Stimulated activated CD8-positive, alpha-beta memory T cell treated with anti-CD3 and anti-CD28 coated beads, Interleukin-15, amount 100 ng/mL, for 48 hours (primary cell): ENCODE data around the gene CCDC158.
"Not testable (repeated sequence)": the region's sequence is repeated elsewhere in the genome, so short reads cannot be mapped to it uniquely, and the experiment has no call there.

Source experiments
- DNase-seq, 2 donors: peaks; one replicate each; pipeline ENCODE4 v3.0.0-alpha.2; 2020; ENCODE audit warnings: low read depth in 2 of 2

The CCDC158 gene

DNA sequence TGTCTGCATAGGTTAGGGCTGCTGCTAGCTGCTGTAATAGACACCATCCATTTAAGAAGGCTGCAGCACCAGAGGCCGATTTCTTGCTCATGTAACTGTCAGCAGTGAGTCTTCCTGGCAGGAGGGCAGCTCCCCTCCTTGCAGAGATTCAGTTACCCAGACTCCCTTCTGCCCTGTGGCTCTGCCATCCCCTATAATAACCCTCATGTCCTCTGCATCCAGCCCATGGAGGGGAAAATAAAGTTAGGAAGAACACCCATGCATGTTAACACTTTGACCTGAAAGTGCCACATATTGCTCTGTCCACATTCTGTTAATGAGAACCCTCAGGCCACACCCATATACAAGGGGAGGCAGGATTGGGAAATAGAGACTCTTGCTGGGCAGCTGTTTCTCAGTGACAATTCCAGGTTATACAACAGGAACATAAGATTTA, 109.0 kb downstream of the CCDC158 start:
- DNase-seq = no peak

DNA sequence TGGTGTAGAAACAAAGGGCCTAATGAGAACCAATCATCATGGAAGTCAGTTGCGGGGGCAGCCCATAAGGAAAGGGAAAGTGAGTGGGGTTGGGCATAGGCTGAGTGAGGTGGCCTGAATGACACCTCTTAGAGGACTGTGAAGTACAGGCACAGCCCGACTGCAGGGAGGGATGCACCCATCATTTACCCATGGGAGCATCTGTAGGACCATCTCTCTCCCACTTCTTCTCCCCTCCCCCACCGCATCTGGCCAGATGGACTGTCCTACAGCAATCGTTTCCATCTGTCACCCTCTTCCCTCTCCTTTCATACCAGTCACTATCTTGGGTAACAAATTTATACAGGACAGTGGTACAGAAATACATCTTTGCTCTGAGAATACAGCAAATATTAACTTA, 110.3 kb downstream of the CCDC158 start:
- no peak for DNase-seq

DNA sequence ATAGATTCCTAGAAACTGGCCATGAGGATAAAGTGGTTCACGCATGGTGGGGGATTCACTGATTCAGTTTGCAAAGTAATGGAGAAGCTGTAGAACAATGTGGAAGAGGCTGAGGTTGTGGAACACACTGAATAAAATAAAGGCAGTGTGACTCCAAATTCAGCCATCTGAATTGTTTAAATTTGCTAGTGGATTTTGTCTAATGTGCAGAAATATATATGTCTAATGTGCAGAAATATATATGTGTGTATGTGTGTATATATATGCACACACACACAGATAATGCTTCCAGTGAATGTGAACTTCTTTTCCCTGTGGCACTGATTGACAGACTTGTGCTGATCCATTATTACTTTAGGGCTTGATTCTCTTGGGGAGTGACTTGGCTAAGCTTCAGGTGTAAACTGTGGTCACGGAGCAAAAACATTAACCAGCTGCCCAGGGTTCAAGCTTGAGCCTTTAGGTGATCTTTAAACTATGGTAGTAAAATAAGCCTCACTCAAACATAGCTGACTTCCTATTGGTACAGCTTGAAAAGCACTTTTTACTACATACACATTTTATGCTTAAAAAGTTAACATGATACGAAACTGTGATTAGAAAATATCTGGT, 110.9 kb downstream of the CCDC158 start:
- DNase-seq = no peak

DNA sequence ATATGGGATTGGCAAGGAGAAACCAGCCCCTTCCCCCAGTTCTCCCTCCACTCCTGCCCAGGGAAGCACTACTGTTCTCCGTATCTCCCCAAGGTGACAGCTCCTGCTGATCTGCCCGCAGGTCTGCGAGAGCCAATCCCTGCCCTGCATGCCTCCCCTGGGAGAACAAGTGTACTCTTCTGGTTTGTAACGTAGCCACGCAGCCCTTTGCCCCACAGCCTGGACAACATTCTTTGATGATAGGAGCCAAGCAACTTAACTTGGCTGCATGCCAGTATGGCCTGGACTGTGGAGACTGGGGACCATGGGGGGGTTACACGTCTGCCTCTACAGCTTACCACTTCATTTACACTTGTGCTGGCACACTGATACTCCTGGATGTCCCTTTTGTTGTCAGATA, 112.4 kb downstream of the CCDC158 start:
- DNase-seq = no peak

DNA sequence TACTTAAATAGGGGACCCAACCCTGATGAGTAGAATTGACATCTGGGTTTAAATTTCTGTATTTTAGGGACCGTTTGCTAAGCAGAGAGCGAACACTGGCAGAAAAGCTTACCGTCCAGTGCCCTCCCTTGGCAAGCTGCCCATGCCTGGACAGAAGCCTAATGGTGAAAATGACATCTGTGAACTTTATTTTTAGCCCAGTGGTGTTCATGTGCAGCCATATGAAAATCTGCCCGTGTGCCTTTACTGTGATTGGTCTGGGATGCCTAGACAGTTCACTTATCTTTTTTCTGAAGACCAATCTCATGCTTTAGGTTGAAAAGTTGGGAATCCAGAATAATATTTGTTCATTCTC, 113.3 kb downstream of the CCDC158 start:
- no peak for DNase-seq

DNA sequence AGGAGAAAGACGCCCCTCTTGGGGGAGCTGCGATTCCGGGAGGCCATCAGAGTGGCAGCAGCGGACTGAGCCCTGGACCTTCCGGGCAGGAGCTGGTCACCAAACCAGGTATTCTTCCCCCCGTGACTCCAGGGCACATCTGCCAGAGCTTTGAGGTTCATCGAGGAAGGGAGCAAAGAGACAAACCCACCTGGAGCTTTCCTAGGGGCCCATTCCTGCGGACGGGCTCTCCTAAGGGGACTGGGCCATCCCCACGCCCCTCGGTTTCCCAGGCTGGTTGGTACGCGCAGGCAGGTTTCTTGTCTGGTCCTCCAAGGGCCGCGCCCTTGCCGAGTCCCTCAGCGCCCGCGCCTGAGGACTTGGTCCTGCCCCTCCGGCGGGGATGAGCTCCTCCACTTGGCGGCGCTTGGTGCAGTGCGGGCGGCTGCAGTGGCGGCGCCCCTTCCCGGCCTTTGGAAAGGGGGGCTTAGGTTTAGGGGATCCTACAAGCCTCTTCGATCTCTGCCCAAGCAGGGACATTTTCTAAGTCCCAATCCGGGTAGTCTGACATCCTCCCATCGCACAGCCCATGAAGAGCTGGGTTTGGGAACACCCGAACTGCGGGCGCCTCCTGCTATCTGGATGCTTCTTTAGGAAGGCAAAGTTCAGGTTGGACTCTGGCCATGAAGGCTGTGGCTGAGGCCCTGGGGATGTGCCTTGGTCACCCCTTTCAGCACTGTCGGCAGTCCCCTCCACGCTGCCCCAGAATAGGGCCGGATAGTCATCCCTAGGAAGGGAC, 113.9 kb downstream of the CCDC158 start:
- DNase-seq = no peak

DNA sequence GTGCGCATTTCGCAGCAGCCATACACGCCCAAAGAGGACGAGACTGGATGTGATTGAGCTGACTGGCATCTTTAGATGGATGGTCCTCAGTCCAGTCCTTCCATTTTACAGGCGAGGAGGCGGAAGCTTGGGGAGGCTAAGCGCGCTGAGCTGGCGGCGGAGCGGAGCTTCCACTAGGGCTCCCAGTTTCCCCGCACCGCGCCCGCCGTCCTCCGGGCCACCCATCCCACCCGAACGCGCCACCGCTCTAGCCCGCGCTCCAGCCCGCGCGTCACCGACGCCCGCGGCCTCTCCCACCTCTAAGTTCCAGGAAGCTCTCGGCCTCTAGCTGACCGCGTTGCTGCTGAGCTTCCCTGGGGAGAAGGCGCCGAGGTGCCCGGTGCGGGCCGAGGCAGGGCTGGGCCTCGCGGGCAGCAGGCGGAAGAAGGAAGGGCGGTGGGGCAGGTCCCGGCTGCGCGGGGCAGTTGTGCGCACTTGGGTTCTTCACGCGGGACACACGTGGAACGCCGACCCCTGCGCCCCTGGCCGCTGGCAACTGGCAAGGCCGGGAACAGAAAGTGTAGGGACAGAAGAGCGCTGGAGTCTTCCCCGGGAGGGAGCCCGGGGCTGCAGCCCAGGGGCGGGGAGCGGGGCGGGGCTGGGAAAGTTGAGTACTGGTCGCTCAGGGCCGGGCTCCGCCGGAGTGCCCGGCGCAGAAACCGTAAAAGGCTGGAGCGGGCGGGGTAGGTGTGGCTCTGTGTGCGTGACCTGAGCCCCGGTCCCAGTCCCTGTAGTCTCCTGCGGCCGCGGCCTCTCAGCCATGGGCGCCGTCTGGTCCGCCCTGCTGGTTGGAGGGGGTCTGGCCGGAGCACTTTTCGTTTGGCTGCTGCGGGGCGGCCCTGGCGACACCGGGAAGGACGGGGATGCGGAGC, 114.7 kb downstream of the CCDC158 start, which contains the start of gene STBD1:
Gene STBD1 (plus strand): TSS at position 763 of the 911 bp plus-strand sequence. CDS start 37 bp downstream, at position 800.
- no peak for DNase-seq

DNA sequence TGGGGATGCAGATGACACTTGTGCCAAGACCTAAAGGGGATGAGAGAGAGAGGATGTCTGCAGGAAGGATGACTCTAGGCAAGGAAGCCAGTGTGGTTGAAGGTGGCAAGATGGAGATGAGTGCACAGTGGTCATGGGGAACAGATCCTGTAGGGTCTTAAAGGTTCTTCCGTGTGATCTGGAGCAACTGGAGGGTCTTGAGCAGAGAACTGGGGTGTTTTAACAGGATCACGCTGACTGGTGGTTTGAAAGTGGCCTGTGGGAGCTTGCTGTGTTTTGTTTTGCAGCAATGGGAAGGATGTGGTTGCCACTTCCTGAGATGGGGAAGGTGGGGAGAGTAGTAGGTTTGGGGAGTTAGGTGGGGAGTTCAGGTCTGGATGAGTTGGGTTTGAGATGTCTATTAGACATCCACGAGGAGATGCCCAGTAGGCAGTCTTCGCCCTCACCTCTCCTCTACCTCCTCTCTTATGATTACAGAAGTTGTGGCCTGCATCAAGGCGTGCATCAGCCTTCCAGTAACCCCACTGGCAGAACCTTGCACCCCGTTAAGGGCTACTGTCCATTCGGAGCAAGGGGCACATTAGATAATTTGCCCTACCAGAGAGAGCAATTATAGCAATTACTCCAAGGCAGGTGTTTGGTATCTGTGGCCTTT, 115.8 kb downstream of the CCDC158 start:
- peak in 1 of 2 donors; percentile 8 for DNase-seq

DNA sequence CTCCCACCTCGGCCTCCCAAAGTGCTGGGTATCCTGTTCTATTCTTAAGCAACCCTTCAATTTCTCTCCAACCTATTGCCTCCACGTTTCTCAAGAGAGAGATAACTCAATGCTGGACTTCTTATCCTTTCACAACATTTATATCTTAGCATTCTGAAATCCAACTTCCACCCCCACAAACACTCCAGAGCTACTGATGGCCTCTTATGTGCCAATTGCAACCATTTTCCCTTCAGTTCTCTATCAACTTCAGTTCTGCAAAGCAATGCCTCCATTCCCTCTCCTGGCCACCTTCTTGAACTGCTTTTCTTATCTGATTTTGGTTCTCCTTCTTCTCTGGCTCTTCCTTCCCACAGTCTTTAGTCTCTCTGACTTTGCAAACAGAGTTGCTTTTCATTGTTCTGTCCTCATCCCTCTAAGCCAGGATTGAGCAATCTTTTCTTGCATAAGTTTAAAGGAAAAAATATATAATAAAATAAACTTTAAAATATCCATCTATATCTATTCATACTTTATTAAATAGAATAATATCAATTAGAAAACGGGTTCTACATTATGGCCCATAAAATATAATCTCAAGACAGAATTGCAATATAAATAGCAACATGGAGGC, 118.0 kb downstream of the CCDC158 start:
- DNase-seq = no peak

DNA sequence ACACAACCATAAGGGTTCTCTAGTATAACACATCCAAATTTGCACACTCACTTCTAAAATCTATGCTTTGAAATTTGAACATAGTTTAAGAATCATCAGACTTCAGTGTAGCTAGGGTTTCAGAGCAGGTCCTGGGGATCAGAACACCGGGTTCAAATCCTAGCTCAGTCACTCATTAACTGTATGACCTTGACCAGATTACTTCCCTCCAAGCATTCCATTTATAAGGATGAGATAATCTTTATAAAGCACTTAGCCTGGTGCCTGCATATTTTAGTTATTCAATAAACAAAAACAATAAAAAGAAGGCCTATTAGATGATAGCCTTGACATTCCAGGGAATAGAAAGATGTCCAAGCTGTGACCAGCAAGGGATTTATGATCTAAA, 119.2 kb downstream of the CCDC158 start:
- no peak for DNase-seq

DNA sequence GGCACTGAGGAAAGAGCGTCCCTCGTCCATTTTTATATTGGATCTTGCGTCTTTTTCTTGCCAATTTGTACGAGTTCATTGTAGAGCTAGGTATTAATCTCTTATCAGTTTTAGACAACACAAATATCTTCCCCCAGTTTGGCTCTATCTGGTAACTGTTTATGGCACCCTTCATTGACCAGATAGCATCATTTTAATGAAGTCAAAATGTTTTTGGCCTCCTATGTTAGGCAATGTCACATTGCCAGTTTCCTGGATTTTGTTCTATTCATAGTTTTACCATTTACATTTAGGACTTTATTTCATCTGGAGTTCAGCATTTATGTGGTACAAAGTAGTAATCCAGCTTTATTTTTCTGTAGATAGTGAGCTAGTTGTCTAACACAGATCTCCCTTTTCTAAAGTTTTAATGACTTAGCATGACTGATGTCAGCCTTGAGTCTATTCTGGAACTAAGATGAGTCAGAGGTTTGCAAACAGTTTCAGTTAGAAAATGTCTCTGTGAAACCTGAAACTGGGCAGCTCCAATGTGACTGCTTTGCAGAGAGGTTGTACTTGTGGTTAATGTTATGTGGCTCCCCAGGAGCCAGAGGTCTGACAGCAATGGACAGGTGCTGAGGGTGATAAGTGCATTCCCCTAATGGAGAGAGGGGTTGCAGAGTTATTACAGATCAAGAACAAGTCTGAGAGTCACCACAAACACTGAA, 119.7 kb downstream of the CCDC158 start:
- peak in 1 of 2 donors; percentile 31 for DNase-seq

DNA sequence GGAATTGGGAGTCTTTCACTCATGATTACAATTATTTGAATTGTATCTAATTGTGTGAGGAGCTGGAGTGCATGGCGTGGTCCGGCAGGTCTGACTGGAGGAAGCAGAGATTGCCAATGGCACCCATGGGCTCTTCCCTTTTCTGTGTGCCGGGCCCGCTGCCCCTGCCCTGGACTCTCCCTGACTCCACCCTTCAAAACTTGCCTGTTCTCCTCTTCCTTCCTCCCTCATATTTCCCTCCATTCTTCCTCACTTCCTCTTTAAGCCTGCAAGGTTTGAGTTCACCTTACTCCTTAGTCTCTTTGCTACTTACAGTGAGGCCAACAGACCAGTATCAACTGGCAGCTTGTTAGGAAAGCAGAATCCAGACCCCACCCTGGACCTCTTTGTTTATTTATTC, 120.9 kb downstream of the CCDC158 start:
- DNase-seq = no peak

DNA sequence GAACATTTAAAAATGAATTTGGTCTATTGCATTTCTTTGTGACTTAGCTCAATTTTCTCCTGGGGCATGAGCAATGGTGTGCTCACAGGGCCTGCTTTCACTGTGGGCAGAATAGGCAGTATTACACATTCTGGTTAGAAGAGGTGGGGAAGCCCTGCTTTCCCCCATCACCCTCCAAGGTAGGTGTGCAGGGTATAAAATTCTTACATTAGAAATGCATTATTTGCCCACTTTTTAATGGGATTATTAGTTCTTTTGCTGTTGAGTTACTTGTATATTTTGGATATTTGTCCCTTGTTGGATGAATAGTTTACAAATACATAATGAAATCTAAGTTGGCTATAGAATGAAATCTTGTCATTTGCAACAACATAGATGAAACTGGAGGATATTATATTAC, 122.7 kb downstream of the CCDC158 start:
- no peak for DNase-seq

DNA sequence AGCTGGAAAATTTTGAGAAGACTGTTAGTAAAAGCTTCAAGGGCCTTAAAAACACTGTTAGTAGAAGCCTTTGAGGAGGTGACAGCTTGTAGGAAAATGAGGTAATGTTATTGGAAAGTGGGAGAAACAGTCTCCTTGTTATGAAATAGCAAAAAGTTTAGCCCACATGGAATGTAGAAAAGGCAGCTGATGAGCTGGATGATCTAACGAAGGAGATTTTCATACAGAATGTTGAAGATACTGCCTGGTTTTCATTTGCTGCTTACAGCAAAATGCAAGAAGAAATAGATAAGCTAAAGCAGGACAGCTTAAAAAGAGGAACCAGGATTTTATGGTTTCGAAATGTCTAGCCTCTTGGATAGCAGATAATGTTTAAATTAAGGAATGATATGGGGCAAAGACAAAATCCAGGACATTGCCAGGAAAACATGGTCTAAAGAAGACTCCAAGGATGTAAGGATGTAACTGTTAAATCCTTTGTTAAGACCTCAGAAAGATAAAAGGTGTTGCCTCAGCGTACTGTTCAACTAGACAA, 124.6 kb downstream of the CCDC158 start:
- DNase-seq = no peak

DNA sequence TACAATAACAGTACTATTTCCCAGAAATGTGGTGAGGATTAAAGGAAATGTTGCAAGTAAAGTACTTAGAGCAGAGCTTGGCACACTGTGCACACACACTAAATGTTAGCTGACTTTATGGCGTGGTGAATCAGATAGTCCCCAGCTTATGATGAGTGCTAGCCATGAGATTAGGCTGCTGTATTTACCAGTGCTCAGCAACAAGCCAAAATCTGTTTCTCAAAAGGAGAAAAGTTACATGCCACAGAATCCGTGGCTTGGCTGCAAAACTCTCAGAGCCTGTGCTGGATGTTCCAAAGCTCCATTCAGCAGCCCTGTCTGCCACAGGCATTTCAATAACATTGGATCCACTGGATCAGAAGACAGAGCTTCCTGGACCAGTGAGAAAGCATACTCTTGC, 127.2 kb downstream of the CCDC158 start:
- DNase-seq = no peak

DNA sequence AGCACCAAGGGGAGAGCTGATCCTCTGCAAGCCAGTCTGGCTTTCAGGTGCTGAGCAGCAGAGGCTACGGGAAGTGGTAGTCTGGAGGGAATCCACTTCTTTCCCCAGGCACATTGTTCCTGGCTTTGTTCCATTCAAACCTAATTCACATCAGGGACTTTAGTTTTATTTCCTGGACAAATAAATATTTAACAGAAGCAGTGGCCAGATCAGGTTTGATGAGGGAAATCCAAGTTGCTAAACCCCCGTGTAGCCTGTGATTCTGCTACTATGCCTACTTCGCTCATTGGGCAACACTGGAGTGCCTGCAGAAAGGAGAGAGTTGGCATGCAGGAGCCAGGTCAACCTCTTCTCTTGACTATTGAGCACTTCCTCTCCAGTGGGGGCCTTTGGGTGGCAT, 128.2 kb downstream of the CCDC158 start:
- no peak for DNase-seq

DNA sequence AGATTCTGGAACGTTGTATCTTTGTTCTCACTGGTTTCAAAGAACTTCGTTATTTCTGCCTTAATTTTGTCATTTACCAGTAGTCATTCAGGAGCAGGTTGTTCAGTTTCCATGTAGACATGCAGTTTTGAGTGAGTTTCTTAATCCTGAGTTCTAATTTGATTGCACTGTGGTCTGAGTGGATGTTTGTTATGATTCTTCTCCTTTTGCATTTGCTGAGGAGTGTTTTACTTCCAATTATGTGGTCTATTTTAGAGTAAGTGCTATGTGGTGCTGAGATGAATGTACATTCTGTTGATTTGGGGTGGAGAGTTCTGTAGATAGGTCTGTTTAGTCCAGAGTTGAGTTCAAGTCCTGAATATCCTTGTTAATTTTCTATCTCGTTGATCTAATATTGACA, 133.1 kb downstream of the CCDC158 start:
- not testable (repeated sequence) for DNase-seq

DNA sequence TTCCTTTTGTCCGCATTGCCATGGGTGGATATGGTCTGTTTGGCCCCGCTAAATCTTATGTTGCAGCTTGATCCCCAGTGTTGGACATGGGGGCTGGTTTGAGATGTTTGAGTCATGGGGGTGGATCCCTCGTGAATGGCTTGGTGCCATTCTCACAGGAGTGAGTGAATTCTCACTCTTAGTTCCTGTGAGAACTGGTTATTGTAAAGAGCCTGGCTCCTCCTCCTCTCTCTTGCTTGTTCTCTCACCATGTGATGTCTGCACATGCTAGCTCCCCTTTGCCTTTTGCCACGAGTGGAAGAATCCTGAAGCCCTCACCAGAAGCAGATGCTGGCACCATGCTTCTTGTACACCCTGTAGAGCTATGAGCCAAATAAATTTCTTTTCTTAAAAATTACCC, 137.0 kb downstream of the CCDC158 start:
- DNase-seq = no peak

DNA sequence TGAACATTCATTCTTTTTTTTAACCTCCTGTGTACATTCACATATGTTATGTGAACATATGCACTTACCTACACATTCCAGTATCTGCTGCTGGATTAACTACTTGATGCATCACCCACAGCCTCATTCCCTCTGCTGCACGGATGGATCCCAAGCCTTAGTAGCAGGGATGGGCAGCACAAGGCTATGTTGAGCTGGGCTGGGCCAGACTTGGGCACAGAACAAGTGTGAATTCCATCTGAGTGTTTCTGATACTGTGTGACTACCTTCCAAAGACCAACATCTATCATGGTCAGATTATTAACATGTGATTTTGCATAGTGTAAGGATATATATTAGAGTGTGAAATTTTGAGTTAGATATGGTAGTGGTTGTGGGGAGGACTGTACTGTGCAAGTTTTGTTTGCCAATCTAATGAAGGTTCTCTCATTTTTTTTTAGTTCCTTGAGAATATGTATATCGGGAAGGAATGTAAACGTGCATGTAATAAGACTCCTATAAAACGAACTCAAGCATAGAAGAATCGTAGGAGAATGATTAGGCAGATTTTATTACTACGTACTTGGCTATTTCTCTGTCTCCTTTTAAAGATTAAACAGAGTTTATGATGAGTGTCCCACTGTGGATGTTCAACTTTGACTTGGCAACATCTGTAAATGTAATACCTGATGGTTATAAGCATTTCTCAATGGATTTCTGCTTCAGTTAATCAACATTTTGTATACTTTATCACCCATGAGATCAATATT, 137.8 kb downstream of the CCDC158 start:
- no peak for DNase-seq

DNA sequence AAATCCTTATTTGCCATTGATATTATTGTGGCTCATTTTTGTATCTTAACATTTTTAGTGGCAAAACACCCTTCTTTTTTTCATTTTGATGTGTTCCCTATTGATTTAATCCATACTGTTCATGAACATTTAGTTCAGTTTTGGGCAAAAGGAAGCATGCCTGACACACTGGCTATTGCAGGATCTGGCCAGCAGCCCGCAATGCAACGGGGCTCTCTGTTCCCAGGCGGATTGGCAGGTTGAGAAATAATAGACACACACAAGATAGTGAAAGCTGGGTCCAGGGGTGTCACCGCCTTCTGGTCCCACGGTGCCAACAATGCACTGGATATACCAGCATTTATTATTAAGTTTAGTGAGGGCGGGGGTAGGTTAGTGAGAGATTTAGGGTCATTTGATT, 139.3 kb downstream of the CCDC158 start:
- DNase-seq = not testable (repeated sequence)
